ENCODE data around the gene TMEM171.

The TMEM171 gene, protein sequence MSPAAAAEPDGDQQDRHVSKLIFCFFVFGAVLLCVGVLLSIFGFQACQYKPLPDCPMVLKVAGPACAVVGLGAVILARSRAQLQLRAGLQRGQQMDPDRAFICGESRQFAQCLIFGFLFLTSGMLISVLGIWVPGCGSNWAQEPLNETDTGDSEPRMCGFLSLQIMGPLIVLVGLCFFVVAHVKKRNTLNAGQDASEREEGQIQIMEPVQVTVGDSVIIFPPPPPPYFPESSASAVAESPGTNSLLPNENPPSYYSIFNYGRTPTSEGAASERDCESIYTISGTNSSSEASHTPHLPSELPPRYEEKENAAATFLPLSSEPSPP

GRCh38 chr5:73120222-73121118 lies at the start of gene TMEM171:
TMEM171 (plus strand) TSS chr5:73120575; CDS start chr5:73123374, 2,799 bp downstream.
- peak; percentile 37 for DNase-seq

GRCh38 chr5:73081093-73081492 lies 39.3 kb upstream of the TMEM171 start:
- DNase-seq, result no peak

- DNase-seq, result no peak
Observed at GRCh38 chr5:73088026-73088425, 32.3 kb upstream of the TMEM171 start.

GRCh38 chr5:73093943-73094342 lies 26.4 kb upstream of the TMEM171 start:
- no peak for DNase-seq

DNA sequence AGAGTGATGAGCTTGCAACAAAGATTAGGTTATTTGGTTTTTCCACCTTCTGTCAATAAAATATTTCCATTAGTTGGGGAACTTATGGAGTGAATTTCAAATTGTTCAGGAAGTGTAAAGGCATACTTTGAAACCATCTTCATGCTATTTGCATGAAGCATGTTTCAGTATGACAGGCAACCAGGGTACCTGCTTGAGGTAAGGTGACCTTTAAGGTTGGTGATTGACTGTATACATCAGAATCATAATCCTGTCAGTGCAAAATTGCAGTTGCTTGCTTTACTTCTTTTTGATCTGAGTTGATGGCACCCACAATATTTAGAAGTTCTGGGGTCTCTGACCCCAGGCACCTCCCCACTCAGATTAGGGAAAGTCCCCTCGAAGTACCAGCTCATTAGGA lies 26.0 kb upstream of the TMEM171 start:
- DNase-seq, result no peak

DNA sequence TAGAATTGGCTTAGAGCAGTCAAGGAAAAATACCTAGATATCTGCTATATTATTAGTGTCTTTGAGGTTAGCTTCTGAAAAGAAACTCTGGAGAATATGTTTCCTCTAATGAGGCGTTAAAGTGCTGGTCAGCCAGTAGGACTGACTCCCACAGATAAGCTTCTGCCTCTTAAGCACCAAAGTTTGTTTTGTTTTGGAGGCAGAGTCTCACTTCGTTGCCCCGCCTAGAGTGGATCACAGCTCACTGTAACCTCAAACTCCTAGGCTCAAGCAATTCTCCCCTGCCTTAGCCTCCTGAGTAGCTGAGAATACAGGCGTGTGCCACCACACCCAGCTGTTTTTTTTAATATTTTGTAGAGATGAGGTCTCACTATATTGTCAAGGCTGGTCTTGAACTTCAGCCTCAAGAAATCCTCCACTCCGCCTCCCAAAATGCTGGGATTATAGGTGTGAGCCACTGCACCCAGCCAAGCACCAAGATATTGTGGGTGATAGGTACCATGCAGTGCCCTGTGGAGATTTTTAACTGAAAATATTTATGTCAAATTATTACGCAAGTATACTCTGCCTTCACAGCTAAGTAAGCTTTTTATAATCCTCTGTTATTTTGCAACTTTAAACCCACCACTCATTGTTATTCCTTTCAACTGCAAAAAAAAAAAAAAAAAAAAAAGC lies 24.7 kb upstream of the TMEM171 start:
- no peak for DNase-seq

DNA sequence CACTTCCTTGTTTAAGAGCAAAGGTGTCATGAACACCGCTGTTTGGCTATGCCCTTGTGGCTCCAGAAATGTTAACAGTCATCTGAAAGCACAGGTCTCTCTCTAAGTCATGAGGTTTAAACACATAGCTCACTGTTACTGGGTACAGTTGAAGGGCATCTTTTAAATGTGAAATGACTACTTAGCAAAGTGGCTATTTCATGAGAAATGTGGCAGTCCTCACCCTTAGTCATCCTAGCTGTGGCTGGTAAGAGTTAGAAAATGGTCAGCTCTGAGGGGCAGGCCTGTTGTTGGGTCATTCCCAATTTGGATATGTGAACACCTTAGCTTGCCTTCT lies 24.2 kb upstream of the TMEM171 start:
- no peak for DNase-seq

DNA sequence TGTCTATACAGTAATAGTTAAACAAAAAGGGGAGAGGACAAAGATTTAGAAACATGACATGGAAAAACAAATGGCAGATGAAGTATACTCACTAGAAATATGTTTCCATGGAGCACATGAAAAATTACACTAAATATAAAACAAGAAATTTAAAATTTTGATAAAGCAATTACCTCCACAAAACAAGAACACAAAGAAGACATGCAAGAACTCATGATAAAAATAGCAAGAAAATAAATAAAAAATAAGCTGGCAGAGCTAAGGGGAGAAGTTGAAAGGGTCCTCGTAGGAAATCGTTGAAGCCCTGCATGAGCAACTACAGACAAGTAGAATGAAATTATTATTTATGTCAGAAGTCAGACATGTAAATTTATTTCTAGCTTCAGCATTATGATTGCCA lies 22.6 kb upstream of the TMEM171 start:
- DNase-seq, result no peak

DNA sequence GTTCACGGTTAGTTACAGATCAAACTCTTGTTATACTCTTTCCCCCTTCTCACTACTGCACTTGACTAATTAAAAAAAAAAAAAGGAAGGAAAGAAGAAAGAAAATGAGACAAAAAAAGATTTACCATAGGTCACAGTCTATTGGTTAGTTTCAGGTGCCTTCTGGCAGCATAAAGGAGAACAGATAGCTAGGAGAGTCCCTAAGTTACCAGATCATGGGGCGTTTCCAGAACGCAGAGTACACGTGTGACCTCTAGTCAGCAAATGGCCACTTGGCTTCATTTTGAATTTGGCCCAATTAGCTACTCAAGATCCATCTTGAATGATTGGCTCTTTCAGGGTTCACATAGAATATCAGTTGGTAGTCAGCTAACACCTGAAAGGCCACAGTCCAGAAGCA lies 20.3 kb upstream of the TMEM171 start:
- DNase-seq, result no peak

DNA sequence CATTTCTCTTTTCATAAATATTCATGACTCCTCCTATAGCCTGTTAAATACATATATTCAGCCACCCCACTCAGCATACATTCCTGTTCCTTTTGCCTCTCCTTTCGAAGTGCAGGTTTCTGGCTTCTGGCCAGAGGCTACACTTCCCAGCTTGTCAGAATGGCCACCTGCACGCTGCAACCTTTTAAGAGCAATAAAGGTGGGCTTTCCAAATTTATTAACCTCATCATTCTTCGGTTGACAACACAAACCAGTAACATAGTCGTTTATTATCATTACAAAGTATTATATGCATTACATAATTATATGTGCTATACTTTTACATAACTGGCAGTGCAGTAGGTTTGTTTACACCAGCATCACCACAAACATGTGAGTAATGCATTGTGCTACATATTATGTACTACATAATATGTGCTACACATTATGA lies 16.5 kb upstream of the TMEM171 start:
- peak; percentile 66 for DNase-seq

DNA sequence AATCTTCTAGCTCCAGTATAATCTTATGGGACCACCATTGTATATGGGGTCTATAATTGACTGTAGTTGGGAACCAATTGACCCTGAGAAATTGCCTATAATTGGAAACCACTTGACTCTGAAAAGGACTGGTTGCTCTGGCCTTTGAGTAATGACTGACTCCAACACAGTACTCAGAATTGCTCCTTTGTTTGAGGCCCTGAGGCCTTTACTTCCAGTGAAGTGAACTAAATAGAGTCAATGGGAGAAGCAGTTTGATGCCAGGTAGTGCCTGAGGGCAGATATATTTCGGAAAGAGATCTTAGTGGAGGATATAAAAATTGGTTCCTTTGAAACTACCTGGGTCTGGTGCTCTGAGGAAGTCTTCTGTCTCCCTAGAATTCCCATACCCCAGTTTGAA lies 16.0 kb upstream of the TMEM171 start:
- DNase-seq, result peak; percentile 92

DNA sequence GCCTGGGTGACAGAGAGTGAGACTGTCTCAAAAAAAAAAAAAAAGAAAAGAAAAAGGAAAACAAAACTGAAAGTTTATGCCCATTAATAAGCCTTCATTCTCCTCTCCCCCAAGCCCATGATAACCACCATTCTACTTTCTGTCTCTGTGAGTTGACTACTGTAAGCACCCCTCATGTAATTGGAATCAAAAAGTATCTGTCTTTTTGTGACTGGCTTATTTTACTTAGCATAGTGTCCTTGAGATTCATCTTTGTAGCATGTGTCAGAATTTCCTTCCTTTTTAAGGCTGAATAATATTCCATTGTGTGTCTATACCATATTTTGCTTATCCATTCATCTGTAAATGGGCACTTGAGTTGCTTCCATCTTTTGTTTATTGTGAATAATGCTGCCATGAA lies 14.0 kb upstream of the TMEM171 start:
- DNase-seq, result no peak

- no peak for DNase-seq
Observed at GRCh38 chr5:73110190-73110589, 10.2 kb upstream of the TMEM171 start.

- DNase-seq, result no peak
Observed at GRCh38 chr5:73111536-73111935, 8.8 kb upstream of the TMEM171 start.

GRCh38 chr5:73112359-73112758 lies 8.0 kb upstream of the TMEM171 start:
- no peak for DNase-seq

DNA sequence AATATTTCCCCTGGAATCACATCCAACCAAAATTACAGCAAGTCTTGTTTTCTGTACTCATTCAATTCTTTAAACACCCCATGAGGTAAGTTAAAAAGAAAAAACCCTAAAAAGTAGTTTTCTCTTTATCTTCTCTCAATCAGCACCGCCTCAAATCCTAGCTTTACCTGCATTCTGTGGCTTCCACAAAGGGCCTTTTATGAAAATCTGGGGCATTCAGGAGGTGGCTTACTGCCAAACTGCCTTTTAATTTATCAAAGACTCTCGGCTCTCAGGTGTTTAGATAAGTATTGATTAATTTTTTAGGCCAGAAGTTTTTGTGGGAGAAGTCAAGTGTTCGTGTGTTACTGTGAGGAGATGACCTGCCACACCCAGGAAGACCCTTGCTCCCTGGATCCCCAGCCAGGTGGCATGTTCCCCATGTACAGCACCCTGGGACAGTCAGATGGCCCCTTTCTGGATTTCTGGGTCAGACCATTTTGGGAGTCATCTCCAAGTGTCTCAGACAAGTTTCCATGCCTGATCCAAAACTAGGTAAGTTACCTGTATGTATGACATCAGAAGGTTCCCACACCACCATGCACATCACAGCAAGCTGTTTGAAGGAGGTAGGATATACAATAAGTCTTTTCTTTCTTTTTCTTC lies 6.2 kb upstream of the TMEM171 start:
- DNase-seq, result no peak

- DNase-seq, result no peak
Observed at GRCh38 chr5:73115399-73116051, 4.8 kb upstream of the TMEM171 start.

GRCh38 chr5:73116506-73116905 lies 3.9 kb upstream of the TMEM171 start:
- no peak for DNase-seq

DNA sequence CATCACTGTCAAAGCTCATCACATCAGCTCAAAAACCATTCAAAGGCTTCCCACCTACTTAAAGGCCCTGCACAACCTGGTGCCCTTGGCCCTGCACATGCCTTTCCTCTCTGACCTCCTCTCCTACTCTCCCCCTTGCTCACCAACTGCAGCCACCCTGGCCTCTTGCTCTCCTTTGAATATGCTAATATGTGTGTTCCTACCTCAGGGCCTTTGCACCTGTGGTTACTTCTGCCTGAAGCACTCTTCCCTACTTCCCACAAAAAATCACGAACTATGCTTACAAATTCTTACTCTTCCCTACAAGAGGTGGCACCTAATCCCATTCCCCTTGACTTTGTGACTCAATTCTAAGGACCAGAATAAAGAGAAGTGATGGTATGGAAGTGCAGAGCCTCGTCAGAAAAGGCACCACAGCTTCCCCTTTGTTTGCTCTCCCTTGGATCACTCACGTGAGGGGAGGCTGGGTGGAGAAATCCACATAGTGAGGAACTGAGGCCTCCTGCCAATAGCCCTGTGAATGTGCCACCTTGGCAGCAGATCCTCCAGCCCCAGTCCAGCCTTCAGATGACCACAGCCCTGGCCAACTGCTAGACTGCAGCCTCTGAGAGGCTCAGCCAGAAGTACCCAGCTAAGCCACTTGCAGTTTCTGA lies 3.2 kb upstream of the TMEM171 start:
- DNase-seq, result no peak

GRCh38 chr5:73118391-73118973 lies 1.9 kb upstream of the TMEM171 start:
- DNase-seq, result peak; percentile 47

DNA sequence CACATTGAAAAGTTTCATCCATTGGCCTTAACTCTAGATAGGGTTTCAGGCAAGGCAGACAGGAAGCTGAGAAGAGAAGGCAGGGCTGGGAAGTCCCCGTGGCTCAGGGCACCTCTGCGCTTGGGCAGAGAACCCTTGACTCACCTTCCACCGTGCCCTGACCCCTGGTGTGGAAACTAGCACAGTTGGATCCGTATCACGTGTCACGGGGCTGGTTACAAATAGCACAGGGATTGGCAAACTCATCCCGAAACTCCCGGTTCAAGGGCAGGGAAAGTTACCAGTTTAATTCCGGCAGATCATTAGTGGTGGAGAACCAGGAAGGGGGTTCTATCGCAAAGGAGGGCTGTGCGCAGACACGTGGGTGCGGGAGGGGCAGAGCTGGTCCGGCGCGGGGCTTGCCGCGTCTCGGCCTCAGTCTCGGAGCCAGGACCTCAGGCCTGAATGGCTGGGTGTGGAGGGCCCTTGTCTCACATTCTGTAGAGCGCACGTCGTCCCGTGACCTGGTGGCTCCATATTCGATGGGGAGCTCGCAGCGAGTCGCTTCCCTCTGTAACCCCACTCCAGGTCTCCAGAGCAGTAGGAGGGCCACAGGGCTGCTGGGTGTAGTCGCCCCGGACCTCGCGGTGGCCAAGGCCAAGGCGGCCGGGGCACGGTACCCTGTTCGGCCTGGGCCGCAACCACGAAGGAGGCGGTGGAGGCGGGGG lies 771 bp upstream of the TMEM171 start:
- no peak for DNase-seq
